Measurements from ENCODE around the gene TBC1D32.
"Not testable (repeated sequence)": the region's sequence is repeated elsewhere in the genome, so short reads cannot be mapped to it uniquely, and the experiment has no call there.

TBC1D32 gene

GRCh38 chr6:121043211-121043610, 291.1 kb downstream of the TBC1D32 start:
- in situ Hi-C loops (cut with MboI; ENCODE audit: low pct_unique_long_range_greater_than_20kb, low sequenced_read_pairs); DNase-seq: not testable (repeated sequence)

- DNase-seq = no peak
- in situ Hi-C loops (cut with MboI; ENCODE audit: low pct_unique_long_range_greater_than_20kb, low sequenced_read_pairs) = no loop called here
Observed at GRCh38 chr6:121042766-121043165, 291.5 kb downstream of the TBC1D32 start.

GRCh38 chr6:121040831-121041230, 293.4 kb downstream of the TBC1D32 start:
- no peak for DNase-seq
- in situ Hi-C loops (cut with MboI; ENCODE audit: low pct_unique_long_range_greater_than_20kb, low sequenced_read_pairs) = no loop called here

DNA sequence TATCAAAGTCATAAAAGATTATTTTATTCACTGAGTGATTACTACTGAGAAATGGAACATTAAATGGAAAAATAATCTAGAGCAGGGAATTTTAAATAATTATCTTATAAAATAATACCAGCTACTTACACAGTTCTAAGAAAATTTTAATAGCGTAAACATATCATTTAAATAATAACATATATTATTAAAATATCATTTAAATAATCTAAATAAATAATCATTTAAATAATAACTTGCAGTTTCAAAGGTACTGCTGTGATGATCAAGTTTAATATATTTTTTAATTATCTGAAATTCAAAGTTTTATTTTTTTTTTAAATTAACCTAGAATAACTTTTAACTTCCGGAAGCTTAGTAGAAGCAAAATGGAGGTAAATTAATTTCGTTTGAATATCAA, 301.2 kb downstream of the TBC1D32 start:
- DNase-seq = no peak
- in situ Hi-C loops (cut with MboI; ENCODE audit: low pct_unique_long_range_greater_than_20kb, low sequenced_read_pairs) = no loop called here

GRCh38 chr6:121032268-121033006, 301.8 kb downstream of the TBC1D32 start:
- no peak for DNase-seq
- in situ Hi-C loops (cut with MboI; ENCODE audit: low pct_unique_long_range_greater_than_20kb, low sequenced_read_pairs) = no loop called here
